GM12878 (cell line): ENCODE measurements around the gene MAPKAPK2. TPM values are rescaled to one million over a fixed set of nuclear protein-coding genes. Genes with fewer than 3 reads are reported as not detected.
"Not testable (repeated sequence)": the region's sequence is repeated elsewhere in the genome, so short reads cannot be mapped to it uniquely, and the experiment has no call there.

Source experiments
- ATAC-seq: fragments of 200-7000 bp; cut with Tn5 transposase; 3 replicates; pipeline ENCODE4 v1.9.1; 2020; ENCODE audit warnings: mild to moderate bottlenecking, moderate library complexity
- BruUV-seq: library from RNA; stranded (reverse); fragments of 400-500 nt; replicated peaks from 2 replicates; lab custom pipeline; 2021; lab: Mats Ljungman, UMichigan
- CTCF ChIA-PET: fragments of 300-600 bp; sonication (Branson Sonifier 250); formaldehyde crosslinking; extraction: SDS; loops from one replicate; lab custom pipeline; 2021; ENCODE audit warnings: inconsistent platforms; lab: Yijun Ruan, JAX
- POLR2A ChIA-PET: fragments of 350-600 bp; formaldehyde crosslinking; extraction: SDS; loops from one replicate; lab custom pipeline; 2021; ENCODE audit warnings: inconsistent platforms; lab: Charles Lee
- RAD21 ChIA-PET: fragments of 300-600 bp; sonication (Branson Sonifier 250); formaldehyde crosslinking; loops from one replicate; lab custom pipeline; 2023; ENCODE audit warnings: antibody characterized with exemption; ENCODE audit not compliant: unreplicated experiment; lab: Charles Lee
- SMC1A ChIA-PET: fragments of 300-600 bp; sonication (Branson Sonifier 250); formaldehyde crosslinking; loops from one replicate; lab custom pipeline; 2023; ENCODE audit not compliant: unreplicated experiment, uncharacterized antibody; lab: Charles Lee
- DNase-seq: peaks from one replicate; pipeline ENCODE4 v3.0.0-alpha.2; 2011; ENCODE audit warnings: low read depth, low spot score
- FAIRE-seq: peaks from 3 replicates; lab custom pipeline; 2011; peaks lifted over from hg19 to GRCh38; lab: Jason Lieb, UNC
- H2AFZ ChIP-seq: 2 replicates; pipeline ENCODE4 v1.6.0; 2011; ENCODE audit warnings: low read depth, low read length, control low read depth; ENCODE audit not compliant: control insufficient read depth
- H3K27ac ChIP-seq: 2 replicates; pipeline ENCODE4 v1.5.1; 2011; ENCODE audit warnings: control low read depth; ENCODE audit not compliant: control insufficient read depth, insufficient read depth
- H3K27me3 ChIP-seq, 2 experiments: replicated peaks in 1 of 2; 2 replicates each; pipeline versions ENCODE4 v1.6.0 to v1.6.1; 2011; ENCODE audit warnings: low read length in 1 of 2; ENCODE audit not compliant: control insufficient read depth in 2 of 2, insufficient read depth in 2 of 2
- H3K36me3 ChIP-seq, 2 experiments: 2 replicates each; pipeline ENCODE4 v1.5.1; 2011; ENCODE audit warnings: low read length in 1 of 2; ENCODE audit not compliant: control insufficient read depth in 2 of 2, insufficient read depth in 2 of 2
- H3K4me1 ChIP-seq: 2 replicates; pipeline ENCODE4 v1.6.1; 2011; ENCODE audit warnings: mild to moderate bottlenecking, low read length, moderate library complexity, mixed read lengths; ENCODE audit not compliant: control insufficient read depth, insufficient read depth
- H3K4me2 ChIP-seq: 2 replicates; pipeline ENCODE4 v1.6.0; 2011; ENCODE audit warnings: control low read depth; ENCODE audit not compliant: control insufficient read depth, insufficient read depth
- H3K4me3 ChIP-seq: fragments of 200-600 bp; sonication (generic); 2 replicates; pipeline ENCODE4 v1.5.1; 2016
- H3K79me2 ChIP-seq: 2 replicates; pipeline ENCODE4 v1.6.0; 2011; ENCODE audit warnings: low read length; ENCODE audit not compliant: control insufficient read depth, insufficient read depth
- H3K9ac ChIP-seq: 2 replicates; pipeline ENCODE4 v1.8.0; 2011; ENCODE audit warnings: low read length, control low read depth, mixed read lengths; ENCODE audit not compliant: control insufficient read depth, insufficient read depth
- H3K9me3 ChIP-seq: replicated peaks from 3 replicates; pipeline ENCODE4 v1.5.1; 2011; ENCODE audit warnings: mild to moderate bottlenecking, low read length; ENCODE audit not compliant: control insufficient read depth, insufficient read depth
- H4K20me1 ChIP-seq: 2 replicates; pipeline ENCODE4 v1.6.0; 2011; ENCODE audit not compliant: control insufficient read depth, insufficient read depth
- ASH2L ChIP-seq: fragments of 300-600, 200-600 bp; sonication (generic); IDR thresholded peaks from 2 replicates; pipeline ENCODE4 v1.6.1; 2017; ENCODE audit warnings: low read depth, mild to moderate bottlenecking, borderline replicate concordance
- BHLHE40 ChIP-seq, 2 experiments: fragments of 450-650 bp in 1 of 2; IDR thresholded peaks; 2 replicates each; pipeline ENCODE4 v1.6.1; 2011 to 2017; ENCODE audit warnings: low read depth in 2 of 2, borderline replicate concordance in 1 of 2, improper control_type of control experiment in 1 of 2, low read length in 1 of 2, mild to moderate bottlenecking in 1 of 2
- CHD2 ChIP-seq: IDR thresholded peaks from 2 replicates; pipeline ENCODE4 v1.6.1; 2011; ENCODE audit warnings: low read depth, low read length, improper control_type of control experiment, borderline replicate concordance
- EED ChIP-seq: sonication (generic); IDR thresholded peaks from 2 replicates; pipeline ENCODE4 v1.6.1; 2016; ENCODE audit warnings: antibody characterized with exemption, low read depth
- IRF4 ChIP-seq: IDR thresholded peaks from 2 replicates; pipeline ENCODE4 v1.6.1; 2011; ENCODE audit warnings: low read depth, low read length
- PAX5 ChIP-seq: IDR thresholded peaks from 2 replicates; pipeline ENCODE4 v1.6.1; 2011; ENCODE audit warnings: low read depth, low read length, borderline replicate concordance
- ZNF217 ChIP-seq: fragments of 450-650 bp; IDR thresholded peaks from 2 replicates; pipeline ENCODE4 v1.6.1; 2017; ENCODE audit warnings: antibody characterized with exemption, mild to moderate bottlenecking
- WGBS: methylation state at CpG from one replicate; pipeline ENCODE4 v1.1.6; 2016; ENCODE audit warnings: low lambda C conversion rate; ENCODE audit not compliant: insufficient replicate concordance, insufficient coverage; ENCODE audit errors: missing lambda C conversion rate; 5-methylcytosine and 5-hydroxymethylcytosine counted together
- in situ Hi-C: fragments of 300-500 bp; cut with MboI; formaldehyde crosslinking; loops from 9 replicates; pipeline ENCODE4 v1.14.3; 2018; ENCODE audit warnings: mixed read lengths
- intact Hi-C: fragments of 100-400 bp; cut with micrococcal nuclease; formaldehyde crosslinking; loops from one replicate; pipeline ENCODE4 v1.14.2; 2022; ENCODE audit not compliant: unreplicated experiment
- polyA plus RNA-seq, 11 experiments: library from polyadenylated mRNA; depleted of rRNA in 4 of 11; unstranded in 6 of 11; stranded (reverse) in 5 of 11; fragments of >200 nt; fragmentation: Nextera tagmentation in 4 of 11; fragmentation: Illumina TruSeq in 1 of 11; extraction: Ambion mirVana in 4 of 11; extraction: Trizol in 1 of 11; gene quantifications; 1 replicate in 1 of 11; 2 replicates in 10 of 11; pipeline versions ENCODE4 v1.2.1 to v1.2.3, GENCODE V29; 2011 to 2016; ENCODE audit warnings: inconsistent platforms in 2 of 11, missing spikeins in 2 of 11, low read depth in 1 of 11
- total RNA-seq, 4 experiments: library from RNA; depleted of rRNA in 3 of 4; stranded (reverse); fragments of >200 nt in 3 of 4; fragmentation: Illumina TruSeq in 1 of 4; extraction: Trizol in 1 of 4; gene quantifications; 2 replicates each; pipeline versions ENCODE4 v1.2.1 to v1.2.3, GENCODE V29; 2013 to 2021
- TF ChIP-seq, protein P1 (sequence below): IDR thresholded peaks from 2 replicates; pipeline ENCODE4 v1.6.1; 2011; ENCODE audit warnings: borderline replicate concordance, low read depth, mild to moderate bottlenecking, moderate library complexity, low read length; ENCODE audit not compliant: insufficient read depth, poor library complexity, severe bottlenecking
- TF ChIP-seq, protein P2 (sequence below): fragments of 450-650 bp; IDR thresholded peaks from 2 replicates; pipeline ENCODE4 v1.6.1; 2018; ENCODE audit warnings: borderline replicate concordance, mild to moderate bottlenecking; ENCODE audit not compliant: partially characterized antibody

The MAPKAPK2 gene
- total and polyA plus RNA-seq, 10 of the 15 experiments (the other 5 are each of a cell fraction or from before 2014, with no cell fraction given), result 0.72 to 92.2 (median 49.3) TPM

- TF ChIP-seq, protein P1, sequence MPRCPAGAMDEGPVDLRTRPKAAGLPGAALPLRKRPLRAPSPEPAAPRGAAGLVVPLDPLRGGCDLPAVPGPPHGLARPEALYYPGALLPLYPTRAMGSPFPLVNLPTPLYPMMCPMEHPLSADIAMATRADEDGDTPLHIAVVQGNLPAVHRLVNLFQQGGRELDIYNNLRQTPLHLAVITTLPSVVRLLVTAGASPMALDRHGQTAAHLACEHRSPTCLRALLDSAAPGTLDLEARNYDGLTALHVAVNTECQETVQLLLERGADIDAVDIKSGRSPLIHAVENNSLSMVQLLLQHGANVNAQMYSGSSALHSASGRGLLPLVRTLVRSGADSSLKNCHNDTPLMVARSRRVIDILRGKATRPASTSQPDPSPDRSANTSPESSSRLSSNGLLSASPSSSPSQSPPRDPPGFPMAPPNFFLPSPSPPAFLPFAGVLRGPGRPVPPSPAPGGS, result no peak
- TF ChIP-seq EED (no peak), IRF4 (no peak), BHLHE40 (IDR thresholded peaks at IDR 0.05; ENCODE audit: borderline replicate concordance in 1 of 2, low read depth in 2 of 2, low read length in 1 of 2) (no peak), ASH2L (no peak), CHD2 (no peak), PAX5 (no peak), ZNF217 (no peak)
- TF ChIP-seq, protein P2, sequence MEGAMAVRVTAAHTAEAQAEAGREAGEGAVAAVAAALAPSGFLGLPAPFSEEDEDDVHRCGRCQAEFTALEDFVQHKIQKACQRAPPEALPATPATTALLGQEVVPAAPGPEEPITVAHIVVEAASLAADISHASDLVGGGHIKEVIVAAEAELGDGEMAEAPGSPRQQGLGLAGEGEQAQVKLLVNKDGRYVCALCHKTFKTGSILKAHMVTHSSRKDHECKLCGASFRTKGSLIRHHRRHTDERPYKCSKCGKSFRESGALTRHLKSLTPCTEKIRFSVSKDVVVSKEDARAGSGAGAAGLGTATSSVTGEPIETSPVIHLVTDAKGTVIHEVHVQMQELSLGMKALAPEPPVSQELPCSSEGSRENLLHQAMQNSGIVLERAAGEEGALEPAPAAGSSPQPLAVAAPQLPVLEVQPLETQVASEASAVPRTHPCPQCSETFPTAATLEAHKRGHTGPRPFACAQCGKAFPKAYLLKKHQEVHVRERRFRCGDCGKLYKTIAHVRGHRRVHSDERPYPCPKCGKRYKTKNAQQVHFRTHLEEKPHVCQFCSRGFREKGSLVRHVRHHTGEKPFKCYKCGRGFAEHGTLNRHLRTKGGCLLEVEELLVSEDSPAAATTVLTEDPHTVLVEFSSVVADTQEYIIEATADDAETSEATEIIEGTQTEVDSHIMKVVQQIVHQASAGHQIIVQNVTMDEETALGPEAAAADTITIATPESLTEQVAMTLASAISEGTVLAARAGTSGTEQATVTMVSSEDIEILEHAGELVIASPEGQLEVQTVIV, result no peak
Observed at GRCh38 chr1:206761159-206761768, 76.6 kb downstream of the MAPKAPK2 start (continued).

DNA sequence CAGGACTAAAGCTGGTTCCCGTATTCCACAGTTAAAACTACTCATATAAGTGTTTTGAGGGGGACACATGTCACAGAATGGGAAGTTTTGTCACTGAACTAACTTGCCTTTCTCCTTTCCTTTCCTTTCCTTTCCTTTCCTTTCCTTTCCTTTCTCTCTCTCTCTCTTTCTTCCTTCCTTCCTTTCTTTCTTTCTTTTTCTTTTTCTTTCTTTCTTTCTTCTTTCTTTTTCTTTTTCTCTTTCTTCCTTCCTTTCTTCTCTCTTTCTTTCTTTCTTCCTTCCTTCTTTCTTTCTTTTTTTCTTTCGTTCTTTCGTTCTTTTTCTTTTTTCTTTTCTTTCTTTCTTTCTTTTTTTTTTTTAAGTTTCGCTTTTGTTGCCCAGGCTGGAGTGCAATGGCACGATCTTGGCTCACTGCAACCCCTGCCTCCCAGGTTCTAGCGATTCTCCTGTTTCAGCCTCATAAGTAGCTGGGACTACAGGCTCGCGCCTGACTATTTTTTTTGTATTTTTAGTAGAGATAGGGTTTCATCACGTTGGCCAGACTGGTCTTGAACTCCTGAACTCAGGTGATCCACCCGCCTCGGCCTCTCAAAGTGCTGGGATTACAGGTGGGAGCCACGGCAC, 78.1 kb downstream of the MAPKAPK2 start:
- H3K36me3 ChIP-seq, H2AFZ ChIP-seq, H3K4me2 ChIP-seq, H3K4me3 ChIP-seq, H3K27ac ChIP-seq, H3K27me3 ChIP-seq, BruUV-seq, H3K9ac ChIP-seq, DNase-seq, H3K9me3 ChIP-seq, in situ Hi-C loops, FAIRE-seq, ATAC-seq, H4K20me1 ChIP-seq, H3K79me2 ChIP-seq, intact Hi-C loops: not testable (repeated sequence)
- SMC1A ChIA-PET, result interaction anchor here (0.9 to 14.8 kb wide), 5 partner anchors 21 to 67 kb away, joined by 3 to 264 read pairs (median 33); no protein-coding TSS in a partner anchor
- POLR2A ChIA-PET, result interaction anchor here (0.6 kb wide), 1 partner anchor 181 kb away, joined by 3 read pairs; no protein-coding TSS in a partner anchor
- H3K4me1 ChIP-seq, result peaks cover 19% of the 10 kb centered on the region
- CTCF ChIA-PET, result interaction anchor here (0.6 to 15.0 kb wide), 2 partner anchors 41 to 154 kb away, joined by 3 to 299 read pairs; no protein-coding TSS in a partner anchor
- WGBS, result 85% methylated on average over 11 of the region's 12 CpGs
- RAD21 ChIA-PET, result interaction anchor here (0.9 kb wide), 1 partner anchor 20 kb away, joined by 3 read pairs; no protein-coding TSS in a partner anchor

DNA sequence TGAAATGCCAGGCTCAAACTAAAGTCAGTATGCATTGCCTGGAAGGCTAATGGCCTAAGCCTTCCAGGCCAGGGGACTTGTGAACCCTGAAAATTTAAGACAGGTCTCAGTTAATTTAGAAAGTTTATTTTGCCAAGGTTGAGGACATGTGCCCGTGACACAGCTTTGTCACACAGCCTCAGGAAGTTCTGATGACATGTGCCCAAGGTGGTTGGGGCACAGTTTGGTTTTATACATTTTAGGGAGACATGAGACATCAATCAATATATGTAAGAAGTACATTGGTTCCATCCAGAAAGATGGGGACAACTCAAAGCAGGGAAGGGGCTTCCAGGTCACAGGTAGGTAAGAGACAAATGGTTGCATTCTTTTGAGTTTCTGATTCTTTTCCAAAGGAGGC, 81.1 kb downstream of the MAPKAPK2 start:
- H3K4me2 ChIP-seq, H3K36me3 ChIP-seq, H3K9ac ChIP-seq, H3K27ac ChIP-seq, H4K20me1 ChIP-seq, H3K9me3 ChIP-seq, BruUV-seq, H2AFZ ChIP-seq, DNase-seq, in situ Hi-C loops, H3K27me3 ChIP-seq, H3K79me2 ChIP-seq, H3K4me3 ChIP-seq, ATAC-seq, FAIRE-seq: not testable (repeated sequence)
- intact Hi-C loops, result loop anchor here (1.0 kb wide), 1 partner anchor 26 kb away; no protein-coding TSS in a partner anchor
- ChIA-PET CTCF (interaction anchor here (0.7 to 15.0 kb wide), 15 partner anchors 9 to 217 kb away, joined by 3 to 299 read pairs (median 6); no protein-coding TSS in a partner anchor), SMC1A (interaction anchor here (0.7 to 16.0 kb wide), 19 partner anchors 10 to 217 kb away, joined by 3 to 410 read pairs (median 8); partner anchors contain the start of genes DYRK3 and FCMR), POLR2A (interaction anchor here (0.5 to 14.8 kb wide), 15 partner anchors 9 to 159 kb away, joined by 3 to 283 read pairs (median 4); no protein-coding TSS in a partner anchor), RAD21 (interaction anchor here (0.7 to 13.8 kb wide), 17 partner anchors 9 to 165 kb away, joined by 3 to 363 read pairs (median 5); no protein-coding TSS in a partner anchor)
- peaks cover 44% of the 10 kb centered on the region for H3K4me1 ChIP-seq
- WGBS, result 37% methylated on average over 1 of the region's 1 CpG
